SK-N-SH treated with all-trans-retinoic acid at 6 μM for 48 hours (cell line): ENCODE measurements around the gene NT5DC1.

ENCODE experiments used
- ATAC-seq: fragments of 200-7000 bp; cut with Tn5 transposase; 3 replicates; pipeline ENCODE4 v1.9.1; 2020; ENCODE audit warnings: mild to moderate bottlenecking, moderate library complexity
- ARNTL ChIP-seq: fragments of 450-650 bp; formaldehyde crosslinking; IDR thresholded peaks from 2 replicates; pipeline ENCODE4 v1.5.0; 2020; ENCODE audit warnings: low read depth, mild to moderate bottlenecking, moderate library complexity, borderline replicate concordance
- CSDC2 ChIP-seq: fragments of 250-450 bp; sonication (Bioruptor Pico); IDR thresholded peaks from 2 replicates; pipeline ENCODE4 v1.5.0; 2020; ENCODE audit warnings: mild to moderate bottlenecking, moderate library complexity
- GLIS3 ChIP-seq: fragments of 250-450 bp; sonication (Bioruptor Pico); IDR thresholded peaks from 2 replicates; pipeline ENCODE4 v1.5.0; 2020; ENCODE audit warnings: mild to moderate bottlenecking, moderate library complexity
- ISL1 ChIP-seq: fragments of 250-450 bp; sonication (Bioruptor Pico); IDR thresholded peaks from 2 replicates; pipeline ENCODE4 v2.1.2; 2022; ENCODE audit warnings: mild to moderate bottlenecking, moderate library complexity
- OSR1 ChIP-seq: fragments of 250-450 bp; sonication (Bioruptor Pico); IDR thresholded peaks from 2 replicates; pipeline ENCODE4 v1.8.0; 2022; ENCODE audit warnings: moderate library complexity, mild to moderate bottlenecking, inconsistent platforms
- PPARA ChIP-seq: fragments of 250-450 bp; sonication (Bioruptor Pico); IDR thresholded peaks from 2 replicates; pipeline ENCODE4 v1.5.0; 2020; ENCODE audit warnings: mild to moderate bottlenecking, borderline replicate concordance
- RARB ChIP-seq: fragments of 250-450 bp; sonication (Bioruptor Pico); IDR thresholded peaks from 2 replicates; pipeline ENCODE4 v1.8.0; 2021; ENCODE audit warnings: mild to moderate bottlenecking, moderate library complexity
- TCF4 ChIP-seq: fragments of 250-450 bp; sonication (Bioruptor Pico); IDR thresholded peaks from 2 replicates; pipeline ENCODE4 v1.8.0; 2021; ENCODE audit warnings: mild to moderate bottlenecking, moderate library complexity, borderline replicate concordance
- TOX ChIP-seq: fragments of 250-450 bp; sonication (Bioruptor Pico); IDR thresholded peaks from 2 replicates; pipeline ENCODE4 v1.8.0; 2021; ENCODE audit warnings: mild to moderate bottlenecking, moderate library complexity, borderline replicate concordance
- ZC3H10 ChIP-seq: fragments of 250-450 bp; sonication (Bioruptor Pico); IDR thresholded peaks from 2 replicates; pipeline ENCODE4 v1.5.1; 2021; ENCODE audit warnings: mild to moderate bottlenecking, moderate library complexity
- ZFP3 ChIP-seq: fragments of 250-450 bp; sonication (Bioruptor Pico); IDR thresholded peaks from 2 replicates; pipeline ENCODE4 v1.5.0; 2020; ENCODE audit warnings: mild to moderate bottlenecking, moderate library complexity
- ZFP30 ChIP-seq: fragments of 450-650 bp; formaldehyde crosslinking; IDR thresholded peaks from 2 replicates; pipeline ENCODE4 v1.5.0; 2022; ENCODE audit warnings: mild to moderate bottlenecking, moderate library complexity
- ZNF565 ChIP-seq: fragments of 450-650 bp; formaldehyde crosslinking; conservative IDR thresholded peaks from 2 replicates; pipeline ENCODE4 v1.5.0; 2020; ENCODE audit warnings: low read depth, mild to moderate bottlenecking, moderate library complexity
- ZNF70 ChIP-seq: fragments of 450-650 bp; formaldehyde crosslinking; IDR thresholded peaks from 2 replicates; pipeline ENCODE4 v1.5.0; 2020; ENCODE audit warnings: mild to moderate bottlenecking, moderate library complexity
- ZNF8 ChIP-seq: fragments of 450-650 bp; formaldehyde crosslinking; IDR thresholded peaks from 2 replicates; pipeline ENCODE4 v1.5.0; 2020; ENCODE audit warnings: mild to moderate bottlenecking, moderate library complexity
- TF ChIP-seq, protein P1 (sequence below): fragments of 250-450 bp; sonication (Bioruptor Pico); IDR thresholded peaks from 2 replicates; pipeline ENCODE4 v1.5.1; 2020; ENCODE audit warnings: low read depth, mild to moderate bottlenecking, moderate library complexity
- TF ChIP-seq, protein P2 (sequence below): fragments of 250-450 bp; sonication (Bioruptor Pico); IDR thresholded peaks from 2 replicates; pipeline ENCODE4 v1.5.1; 2021; ENCODE audit warnings: mild to moderate bottlenecking, moderate library complexity
- TF ChIP-seq, protein P3 (sequence below): fragments of 250-450 bp; sonication (Bioruptor Pico); IDR thresholded peaks from 2 replicates; pipeline ENCODE4 v1.8.0; 2021; ENCODE audit warnings: low read depth, mild to moderate bottlenecking, moderate library complexity, borderline replicate concordance
- TF ChIP-seq, protein P4 (sequence below): fragments of 250-450 bp; sonication (Bioruptor Pico); IDR thresholded peaks from 2 replicates; pipeline ENCODE4 v1.8.0; 2020; ENCODE audit warnings: mild to moderate bottlenecking, moderate library complexity, borderline replicate concordance
- TF ChIP-seq, protein P5 (sequence below): fragments of 250-450 bp; sonication (Bioruptor Pico); IDR thresholded peaks from 2 replicates; pipeline ENCODE4 v1.5.0; 2020; ENCODE audit warnings: mild to moderate bottlenecking, moderate library complexity

The NT5DC1 gene

DNA sequence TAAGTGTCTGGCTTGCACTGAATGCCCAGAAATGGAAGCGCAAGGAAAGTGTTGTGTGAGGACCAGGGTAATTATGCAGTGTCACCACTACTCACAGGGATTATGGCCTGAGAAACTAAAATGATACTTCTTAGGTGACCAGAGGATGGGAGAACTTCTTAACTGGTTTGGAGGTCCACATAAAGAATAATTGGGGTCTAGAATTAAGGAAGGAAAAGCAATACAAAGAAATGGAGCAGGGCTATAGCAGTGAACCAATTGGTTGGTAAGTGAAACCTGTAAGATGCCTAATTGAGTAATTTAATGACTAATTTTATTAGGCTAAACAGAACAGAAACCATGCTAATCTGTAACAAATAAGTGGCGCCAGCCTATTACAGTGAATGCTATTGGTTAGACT lies 147.9 kb downstream of the NT5DC1 start (continued):
- TF ChIP-seq, protein P1, sequence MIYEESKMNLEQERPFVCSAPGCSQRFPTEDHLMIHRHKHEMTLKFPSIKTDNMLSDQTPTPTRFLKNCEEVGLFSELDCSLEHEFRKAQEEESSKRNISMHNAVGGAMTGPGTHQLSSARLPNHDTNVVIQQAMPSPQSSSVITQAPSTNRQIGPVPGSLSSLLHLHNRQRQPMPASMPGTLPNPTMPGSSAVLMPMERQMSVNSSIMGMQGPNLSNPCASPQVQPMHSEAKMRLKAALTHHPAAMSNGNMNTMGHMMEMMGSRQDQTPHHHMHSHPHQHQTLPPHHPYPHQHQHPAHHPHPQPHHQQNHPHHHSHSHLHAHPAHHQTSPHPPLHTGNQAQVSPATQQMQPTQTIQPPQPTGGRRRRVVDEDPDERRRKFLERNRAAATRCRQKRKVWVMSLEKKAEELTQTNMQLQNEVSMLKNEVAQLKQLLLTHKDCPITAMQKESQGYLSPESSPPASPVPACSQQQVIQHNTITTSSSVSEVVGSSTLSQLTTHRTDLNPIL (CRISPR knock-in tag) = no peak

GRCh38 chr6:116251568-116252384 lies 151.1 kb downstream of the NT5DC1 start:
- TF ChIP-seq ZFP3 (CRISPR knock-in tag) (no peak), OSR1 (CRISPR knock-in tag) (no peak), TCF4 (CRISPR knock-in tag) (no peak), ZC3H10 (CRISPR knock-in tag) (no peak), PPARA (CRISPR knock-in tag) (no peak), ZNF565 (CRISPR knock-in tag) (no peak), ZFP30 (CRISPR knock-in tag) (no peak), ZNF8 (CRISPR knock-in tag) (no peak), ZNF70 (CRISPR knock-in tag) (no peak), ARNTL (CRISPR knock-in tag) (no peak), ISL1 (CRISPR knock-in tag) (no peak), CSDC2 (CRISPR knock-in tag) (no peak)
- TF ChIP-seq, protein P2, sequence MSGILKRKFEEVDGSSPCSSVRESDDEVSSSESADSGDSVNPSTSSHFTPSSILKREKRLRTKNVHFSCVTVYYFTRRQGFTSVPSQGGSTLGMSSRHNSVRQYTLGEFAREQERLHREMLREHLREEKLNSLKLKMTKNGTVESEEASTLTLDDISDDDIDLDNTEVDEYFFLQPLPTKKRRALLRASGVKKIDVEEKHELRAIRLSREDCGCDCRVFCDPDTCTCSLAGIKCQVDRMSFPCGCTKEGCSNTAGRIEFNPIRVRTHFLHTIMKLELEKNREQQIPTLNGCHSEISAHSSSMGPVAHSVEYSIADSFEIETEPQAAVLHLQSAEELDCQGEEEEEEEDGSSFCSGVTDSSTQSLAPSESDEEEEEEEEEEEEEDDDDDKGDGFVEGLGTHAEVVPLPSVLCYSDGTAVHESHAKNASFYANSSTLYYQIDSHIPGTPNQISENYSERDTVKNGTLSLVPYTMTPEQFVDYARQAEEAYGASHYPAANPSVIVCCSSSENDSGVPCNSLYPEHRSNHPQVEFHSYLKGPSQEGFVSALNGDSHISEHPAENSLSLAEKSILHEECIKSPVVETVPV (CRISPR knock-in tag) = no peak
- TF ChIP-seq, protein P3, sequence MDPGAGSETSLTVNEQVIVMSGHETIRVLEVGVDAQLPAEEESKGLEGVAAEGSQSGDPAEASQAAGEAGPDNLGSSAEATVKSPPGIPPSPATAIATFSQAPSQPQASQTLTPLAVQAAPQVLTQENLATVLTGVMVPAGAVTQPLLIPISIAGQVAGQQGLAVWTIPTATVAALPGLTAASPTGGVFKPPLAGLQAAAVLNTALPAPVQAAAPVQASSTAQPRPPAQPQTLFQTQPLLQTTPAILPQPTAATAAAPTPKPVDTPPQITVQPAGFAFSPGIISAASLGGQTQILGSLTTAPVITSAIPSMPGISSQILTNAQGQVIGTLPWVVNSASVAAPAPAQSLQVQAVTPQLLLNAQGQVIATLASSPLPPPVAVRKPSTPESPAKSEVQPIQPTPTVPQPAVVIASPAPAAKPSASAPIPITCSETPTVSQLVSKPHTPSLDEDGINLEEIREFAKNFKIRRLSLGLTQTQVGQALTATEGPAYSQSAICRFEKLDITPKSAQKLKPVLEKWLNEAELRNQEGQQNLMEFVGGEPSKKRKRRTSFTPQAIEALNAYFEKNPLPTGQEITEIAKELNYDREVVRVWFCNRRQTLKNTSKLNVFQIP = no peak
- TF ChIP-seq, protein P4, sequence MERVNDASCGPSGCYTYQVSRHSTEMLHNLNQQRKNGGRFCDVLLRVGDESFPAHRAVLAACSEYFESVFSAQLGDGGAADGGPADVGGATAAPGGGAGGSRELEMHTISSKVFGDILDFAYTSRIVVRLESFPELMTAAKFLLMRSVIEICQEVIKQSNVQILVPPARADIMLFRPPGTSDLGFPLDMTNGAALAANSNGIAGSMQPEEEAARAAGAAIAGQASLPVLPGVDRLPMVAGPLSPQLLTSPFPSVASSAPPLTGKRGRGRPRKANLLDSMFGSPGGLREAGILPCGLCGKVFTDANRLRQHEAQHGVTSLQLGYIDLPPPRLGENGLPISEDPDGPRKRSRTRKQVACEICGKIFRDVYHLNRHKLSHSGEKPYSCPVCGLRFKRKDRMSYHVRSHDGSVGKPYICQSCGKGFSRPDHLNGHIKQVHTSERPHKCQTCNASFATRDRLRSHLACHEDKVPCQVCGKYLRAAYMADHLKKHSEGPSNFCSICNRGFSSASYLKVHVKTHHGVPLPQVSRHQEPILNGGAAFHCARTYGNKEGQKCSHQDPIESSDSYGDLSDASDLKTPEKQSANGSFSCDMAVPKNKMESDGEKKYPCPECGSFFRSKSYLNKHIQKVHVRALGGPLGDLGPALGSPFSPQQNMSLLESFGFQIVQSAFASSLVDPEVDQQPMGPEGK (CRISPR knock-in tag) = no peak
- TF ChIP-seq, protein P1 (CRISPR knock-in tag) = no peak
- TF ChIP-seq, protein P5, sequence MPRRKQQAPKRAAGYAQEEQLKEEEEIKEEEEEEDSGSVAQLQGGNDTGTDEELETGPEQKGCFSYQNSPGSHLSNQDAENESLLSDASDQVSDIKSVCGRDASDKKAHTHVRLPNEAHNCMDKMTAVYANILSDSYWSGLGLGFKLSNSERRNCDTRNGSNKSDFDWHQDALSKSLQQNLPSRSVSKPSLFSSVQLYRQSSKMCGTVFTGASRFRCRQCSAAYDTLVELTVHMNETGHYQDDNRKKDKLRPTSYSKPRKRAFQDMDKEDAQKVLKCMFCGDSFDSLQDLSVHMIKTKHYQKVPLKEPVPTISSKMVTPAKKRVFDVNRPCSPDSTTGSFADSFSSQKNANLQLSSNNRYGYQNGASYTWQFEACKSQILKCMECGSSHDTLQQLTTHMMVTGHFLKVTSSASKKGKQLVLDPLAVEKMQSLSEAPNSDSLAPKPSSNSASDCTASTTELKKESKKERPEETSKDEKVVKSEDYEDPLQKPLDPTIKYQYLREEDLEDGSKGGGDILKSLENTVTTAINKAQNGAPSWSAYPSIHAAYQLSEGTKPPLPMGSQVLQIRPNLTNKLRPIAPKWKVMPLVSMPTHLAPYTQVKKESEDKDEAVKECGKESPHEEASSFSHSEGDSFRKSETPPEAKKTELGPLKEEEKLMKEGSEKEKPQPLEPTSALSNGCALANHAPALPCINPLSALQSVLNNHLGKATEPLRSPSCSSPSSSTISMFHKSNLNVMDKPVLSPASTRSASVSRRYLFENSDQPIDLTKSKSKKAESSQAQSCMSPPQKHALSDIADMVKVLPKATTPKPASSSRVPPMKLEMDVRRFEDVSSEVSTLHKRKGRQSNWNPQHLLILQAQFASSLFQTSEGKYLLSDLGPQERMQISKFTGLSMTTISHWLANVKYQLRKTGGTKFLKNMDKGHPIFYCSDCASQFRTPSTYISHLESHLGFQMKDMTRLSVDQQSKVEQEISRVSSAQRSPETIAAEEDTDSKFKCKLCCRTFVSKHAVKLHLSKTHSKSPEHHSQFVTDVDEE = no peak
- TF ChIP-seq, all 23 proteins: peak for 0
- peak; percentile 41 for ATAC-seq

DNA sequence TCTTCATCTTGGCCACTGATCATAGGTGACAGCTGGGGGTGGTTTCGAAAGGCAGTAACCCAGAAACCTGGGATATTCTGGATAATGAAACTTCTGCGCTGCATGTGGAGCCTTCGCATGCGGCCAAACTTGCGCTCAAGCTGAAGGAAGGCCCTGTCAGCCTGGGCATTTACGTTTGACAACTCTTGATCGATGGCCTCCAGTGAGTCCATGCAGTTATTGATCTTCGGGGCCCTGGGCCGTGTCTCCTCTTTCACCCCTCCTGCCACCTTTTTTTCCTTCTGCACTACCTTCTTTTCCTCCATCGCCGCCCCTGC lies 152.5 kb downstream of the NT5DC1 start:
- ATAC-seq = peak; percentile 3; the same call in 2 of the 3 replicates
- TF ChIP-seq ZNF8 (CRISPR knock-in tag) (no peak), GLIS3 (CRISPR knock-in tag) (no peak), TOX (CRISPR knock-in tag) (no peak), PPARA (CRISPR knock-in tag) (no peak), RARB (no peak), TCF4 (CRISPR knock-in tag) (no peak)
- TF ChIP-seq, protein P4 (CRISPR knock-in tag) = no peak
- TF ChIP-seq, protein P5 = no peak
